NCI-H526 treated with DMSO at 0.1 percent for 48 hours (cell line): ENCODE measurements around the gene TLE5.
A peak's percentile ranks its signal among the peaks of the same experiment; 100 is the strongest.
"Not testable (repeated sequence)": the region's sequence is repeated elsewhere in the genome, so short reads cannot be mapped to it uniquely, and the experiment has no call there.

Experiments used
- DNase-seq: peaks from one replicate; lab custom pipeline; 2025; lab: John Stamatoyannopoulos, UW

The TLE5 gene

DNA sequence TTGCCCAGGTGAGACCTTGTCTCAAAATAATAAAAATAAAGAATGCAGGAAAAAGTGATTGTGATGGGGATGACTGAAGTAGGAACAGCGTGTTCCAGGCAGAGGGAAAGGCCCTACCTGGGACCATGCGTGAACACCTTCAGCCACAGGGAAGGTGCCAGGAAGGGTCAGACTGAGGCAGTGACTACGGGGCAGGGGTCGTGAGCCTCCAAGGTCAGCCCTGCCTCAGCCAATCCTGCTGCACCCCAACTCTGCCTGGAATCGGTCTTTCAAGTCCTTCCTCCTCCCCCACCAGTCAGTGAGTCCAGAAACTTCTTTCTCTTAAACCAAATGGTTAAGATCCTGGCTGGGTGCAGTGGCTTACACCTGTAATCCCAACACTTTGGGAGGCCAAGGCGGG is 17.1 kb downstream of the TLE5 start:
- DNase-seq, result no peak

DNA sequence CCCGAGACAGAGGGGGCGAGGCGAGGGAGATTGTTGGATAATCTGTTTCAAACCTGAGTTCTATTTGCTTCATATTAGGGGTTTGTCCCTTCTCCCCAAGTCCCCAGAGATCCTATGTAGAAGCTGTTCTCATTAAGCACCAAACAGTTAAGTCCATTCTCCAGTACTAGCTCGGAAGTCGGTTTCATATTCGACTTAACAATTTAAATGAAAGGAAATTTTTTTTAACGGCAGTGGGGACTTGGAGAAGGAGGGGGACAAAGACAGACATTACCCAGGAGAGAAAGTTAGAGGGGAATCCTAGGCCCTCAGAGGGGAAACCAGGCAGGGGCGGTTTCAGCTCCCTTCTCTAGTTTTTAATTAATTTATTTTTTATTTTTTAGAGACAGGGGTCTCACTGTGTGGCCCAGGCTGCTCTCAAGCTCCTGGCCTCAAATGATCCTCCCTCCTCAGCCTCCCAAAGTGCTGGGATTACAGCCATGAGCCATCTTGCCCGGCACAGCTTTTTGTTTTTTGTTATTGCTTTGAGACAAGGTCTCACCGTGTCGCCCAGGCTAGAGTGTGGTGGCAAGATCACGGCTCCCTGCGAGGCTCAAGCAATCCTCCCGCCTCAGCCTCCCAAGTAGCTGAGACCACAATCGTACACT is 19.6 kb downstream of the TLE5 start:
- no peak for DNase-seq

GRCh38 chr19:3041761-3042620 is 20.3 kb downstream of the TLE5 start:
- no peak for DNase-seq

DNA sequence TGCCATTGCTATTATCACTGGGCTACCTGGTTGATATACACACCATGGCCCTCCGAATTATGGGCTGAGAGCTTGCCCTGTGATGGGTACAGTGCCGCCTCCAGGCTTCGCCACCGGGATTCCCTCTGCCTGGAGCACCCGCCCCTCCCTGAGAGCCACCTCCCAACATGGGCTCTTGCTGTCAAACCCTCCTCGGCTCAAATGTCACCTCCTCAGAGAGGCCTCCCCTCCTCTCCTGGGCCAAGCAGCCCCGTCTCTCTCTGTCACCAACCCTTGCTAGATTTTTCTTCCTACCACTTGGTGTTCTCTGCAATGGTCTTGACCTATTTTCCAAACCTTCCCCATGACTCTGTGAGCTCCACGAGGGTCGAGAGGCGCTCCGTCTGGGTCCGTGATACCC is 21.0 kb downstream of the TLE5 start:
- no peak for DNase-seq

DNA sequence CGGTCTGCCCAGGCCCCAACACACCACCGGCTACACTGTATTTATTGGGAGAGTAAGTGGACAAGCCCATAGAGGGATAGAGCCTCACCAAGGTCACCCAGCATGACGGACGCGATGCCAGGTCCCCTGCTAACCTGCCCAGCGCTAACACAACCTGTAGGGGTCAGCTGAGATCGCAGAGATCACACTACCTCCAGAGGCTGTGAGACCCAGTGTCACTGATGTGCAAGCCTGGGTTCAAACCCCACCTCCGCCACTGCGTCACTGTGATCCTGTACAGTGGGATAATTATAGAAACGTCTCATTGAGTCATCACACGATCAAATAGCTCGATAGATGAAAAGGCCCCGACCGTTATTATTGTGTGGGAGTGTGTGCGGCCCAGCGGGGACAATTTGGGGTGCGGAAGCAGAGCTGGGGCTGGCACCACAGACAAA is 22.6 kb downstream of the TLE5 start:
- DNase-seq, result no peak

GRCh38 chr19:3039125-3039524 is 23.2 kb downstream of the TLE5 start:
- no peak for DNase-seq

DNA sequence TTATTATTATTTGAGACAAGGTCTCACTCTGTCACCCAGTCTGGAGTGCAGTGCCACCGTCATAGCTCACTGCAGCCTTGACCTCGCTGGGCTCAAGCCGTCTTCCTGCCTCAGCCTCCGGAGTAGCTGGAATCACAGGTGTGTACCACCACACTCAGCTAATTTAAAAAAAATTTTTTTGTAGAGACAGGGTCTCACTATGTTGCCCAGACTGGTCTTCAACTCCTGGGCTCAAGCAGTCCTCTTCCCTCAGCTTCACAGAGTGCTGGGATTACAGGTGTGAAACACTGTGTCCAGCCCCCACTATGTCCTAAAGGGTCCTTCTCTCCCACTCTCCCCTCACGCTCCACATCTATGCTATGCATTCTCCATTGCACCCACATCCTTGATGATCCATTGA is 24.1 kb downstream of the TLE5 start:
- no peak for DNase-seq

DNA sequence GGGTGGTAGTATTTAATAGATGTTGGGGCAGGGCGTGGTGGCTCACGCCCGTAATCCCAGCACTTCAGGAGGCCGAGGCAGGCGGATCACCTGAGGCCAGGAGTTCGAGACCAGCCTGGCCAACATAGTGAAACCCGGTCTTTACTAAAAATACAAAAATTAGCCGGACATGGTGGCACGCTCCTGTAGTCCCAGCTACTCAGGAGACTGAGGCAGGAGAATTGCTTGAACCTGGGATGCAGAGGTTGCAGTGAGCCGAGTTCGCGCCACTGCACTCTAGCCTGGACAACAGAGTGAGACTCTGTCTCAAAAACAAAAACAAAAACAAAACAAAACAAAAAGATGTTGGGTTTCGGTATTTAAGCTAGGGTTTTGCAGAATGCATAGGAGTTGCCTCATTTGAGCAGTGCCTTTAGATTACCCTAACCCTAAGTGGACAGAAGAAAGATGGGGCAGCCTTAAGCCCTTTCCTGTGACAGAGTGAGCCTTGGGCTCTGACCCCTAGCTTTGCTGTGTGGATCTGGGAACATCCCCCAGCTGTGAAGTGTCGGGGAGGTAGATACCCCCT is 25.2 kb downstream of the TLE5 start:
- not testable (repeated sequence) for DNase-seq

DNA sequence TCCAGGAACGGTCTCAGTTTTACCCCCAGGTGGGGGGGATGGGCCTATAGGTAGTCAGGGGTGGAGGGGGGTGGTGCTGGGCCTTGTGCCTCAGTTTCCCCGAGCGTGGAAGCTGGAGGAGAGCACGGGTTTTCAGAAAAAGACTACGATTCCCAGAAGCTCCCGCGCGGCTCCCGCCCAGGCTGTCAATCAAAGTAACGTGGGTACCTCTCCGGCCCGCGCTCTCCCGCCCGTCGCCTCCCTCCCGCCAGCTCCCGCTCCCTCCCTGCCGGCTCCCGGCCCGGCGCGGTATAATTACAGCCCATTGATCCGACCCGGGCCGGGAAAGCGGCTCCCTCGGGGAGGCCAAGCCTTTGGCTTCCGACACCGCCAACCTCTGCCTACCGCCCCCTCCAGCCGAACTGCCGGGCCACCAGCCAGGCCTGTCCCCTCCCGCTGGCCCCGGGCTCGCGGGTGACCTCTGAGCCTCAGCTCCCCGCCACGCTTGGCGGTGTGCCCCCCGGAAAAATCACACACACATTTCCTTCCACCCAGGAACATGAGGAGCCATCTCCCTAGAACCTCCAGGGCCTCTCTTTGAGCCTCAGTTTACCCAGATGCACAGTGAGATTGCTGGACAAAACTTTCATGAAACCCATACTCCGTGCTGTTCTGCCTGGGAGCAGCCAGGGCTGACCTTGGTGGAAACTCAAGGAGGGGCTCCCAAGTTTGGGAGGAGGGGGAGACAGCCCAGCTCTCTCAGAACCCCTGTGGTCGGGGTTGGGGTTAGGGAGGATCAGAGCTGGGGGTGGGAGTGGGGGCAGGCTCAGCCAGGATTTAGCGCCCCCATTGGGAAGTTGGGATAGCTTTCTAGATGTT is 25.9 kb downstream of the TLE5 start:
- peak; percentile 65 for DNase-seq

- DNase-seq, result peak; percentile 93
These were observed 26.7 kb downstream of the TLE5 start for GRCh38 chr19:3035542-3036118.

- no peak for DNase-seq
These were observed 27.4 kb downstream of the TLE5 start for GRCh38 chr19:3034656-3035541.

- DNase-seq, result no peak
These were observed 28.0 kb downstream of the TLE5 start for GRCh38 chr19:3034406-3034655.

GRCh38 chr19:3033595-3034405 is 28.5 kb downstream of the TLE5 start:
- DNase-seq, result no peak

DNA sequence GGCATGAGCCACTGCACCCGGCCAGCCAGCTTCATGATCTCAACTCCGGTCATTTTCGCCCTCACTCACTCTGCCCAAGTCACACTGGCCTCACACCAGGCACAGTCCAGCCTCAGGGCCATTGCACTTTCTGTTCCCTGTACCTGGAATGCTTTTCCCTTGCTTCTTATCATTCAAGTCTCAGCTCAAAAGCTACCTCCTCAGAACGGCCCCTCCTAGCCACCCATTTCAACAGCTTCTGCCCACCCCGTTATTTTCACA is 30.8 kb downstream of the TLE5 start:
- no peak for DNase-seq

- no peak for DNase-seq
These were observed 33.0 kb downstream of the TLE5 start, which contains the start of gene TLE2 for GRCh38 chr19:3029065-3029923. Gene TLE2 (minus strand): TSS chr19:3029280. CDS start chr19:3028904, 376 bp downstream.

DNA sequence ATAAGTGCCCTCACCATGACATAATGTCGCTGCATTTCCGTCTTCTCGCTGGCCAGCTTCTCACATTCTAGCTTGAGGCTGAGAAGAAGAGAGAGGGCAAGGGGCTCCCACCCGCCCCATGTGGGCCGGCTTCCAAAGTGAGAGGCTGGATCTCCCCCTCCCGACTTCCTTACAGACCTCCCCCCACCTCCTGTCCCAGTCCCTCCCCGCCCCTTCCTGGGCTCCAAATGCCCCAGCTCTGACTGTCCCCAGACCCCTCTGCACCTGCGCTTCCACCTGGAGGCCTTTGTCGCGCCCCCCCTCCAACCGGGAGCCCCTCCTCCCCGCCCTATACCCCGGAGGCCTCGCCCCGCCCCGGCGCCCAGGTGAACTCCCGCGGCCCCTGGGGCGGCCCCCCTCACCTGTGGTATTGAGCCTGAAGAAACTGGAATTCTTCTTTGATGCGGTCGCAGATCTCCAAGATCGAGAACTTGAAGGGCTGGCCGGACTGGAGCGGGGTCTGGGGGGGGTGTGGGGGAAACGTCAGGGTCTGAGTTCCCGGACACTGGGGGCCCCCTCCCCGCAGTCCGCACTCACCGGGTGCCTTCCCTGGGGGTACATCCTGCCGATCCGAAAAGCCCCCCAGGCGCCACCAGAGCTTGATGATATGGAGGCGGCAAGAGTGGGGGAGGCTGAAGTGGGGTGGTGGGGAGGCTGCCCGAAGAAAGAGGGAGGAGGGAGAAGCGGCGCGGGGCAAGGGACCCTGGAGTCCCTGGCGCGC is 33.8 kb downstream of the TLE5 start:
- DNase-seq, result no peak

GRCh38 chr19:3027981-3028304 is 34.4 kb downstream of the TLE5 start:
- no peak for DNase-seq

GRCh38 chr19:3027292-3027691 is 35.0 kb downstream of the TLE5 start:
- DNase-seq, result no peak

GRCh38 chr19:3026768-3027167 is 35.5 kb downstream of the TLE5 start:
- DNase-seq, result no peak
